ENCODE measurements around the gene ROPN1L. TPM values are rescaled to one million over a fixed set of nuclear protein-coding genes. Genes with fewer than 3 reads are reported as not detected.

The ROPN1L gene
- polyA plus RNA-seq, 3 donors: 1.5 to 2.1 (median 1.9) TPM

- no peak for DNase-seq
- H3K4me3 Mint-ChIP-seq: no peak overlapping the region
- H3K9me3 ChIP-seq (replicated peaks in 1 of 2; ENCODE audit: control insufficient read depth in 1 of 2, insufficient read depth in 1 of 2, low read length in 2 of 2): no peaks in the 10 kb centered on the region
- H3K4me1 Mint-ChIP-seq: peaks cover 42% of the 10 kb centered on the region
- H3K36me3 Mint-ChIP-seq: peaks cover 2 to 7% of the 10 kb centered on the region in 2 donors
- no peak for TF ChIP-seq CTCF (IDR thresholded peaks at IDR 0.05)
- no peaks in the 10 kb centered on the region for H3K79me2 ChIP-seq (ENCODE audit: insufficient read depth, low read length)
- no peak overlapping the region for H3K4me2 ChIP-seq (replicated peaks; ENCODE audit: extremely low read depth, low read length, poor library complexity, severe bottlenecking)
- H3K4me3 ChIP-seq (replicated peaks in 1 of 3; ENCODE audit: low read depth in 2 of 3, low read length in 3 of 3): no peak overlapping the region
- 98% methylated on average over 8 of the region's 14 CpGs for WGBS (ENCODE audit: insufficient coverage)
- no peak overlapping the region for H3K27ac Mint-ChIP-seq
- H3K27me3 Mint-ChIP-seq (ENCODE audit: low read depth in 3 of 3): peaks cover 2 to 5% (median 3%) of the 10 kb centered on the region in 3 donors
- no peaks in the 10 kb centered on the region for H3K36me3 ChIP-seq (replicated peaks in 1 of 2; ENCODE audit: control insufficient read depth in 1 of 2, insufficient read depth in 2 of 2, low read length in 2 of 2)
- H3K4me1 ChIP-seq (ENCODE audit: control insufficient read depth in 1 of 2, insufficient read depth in 2 of 2, low read length in 2 of 2): peaks cover 36 to 43% of the 10 kb centered on the region in 2 donors
- H3K9ac ChIP-seq (ENCODE audit: insufficient read depth, low read length, poor library complexity, severe bottlenecking): no peak overlapping the region
- intact Hi-C loops (cut with micrococcal nuclease): loop anchor here in 1 of 2 donors (10.0 kb wide), 1 partner anchor 240 kb away; no protein-coding TSS in a partner anchor
- H3K27ac ChIP-seq (ENCODE audit: low read depth in 1 of 2, low read length in 2 of 2): no peak overlapping the region
- H3K9me3 Mint-ChIP-seq: no peaks in the 10 kb centered on the region
- H3K27me3 ChIP-seq (ENCODE audit: control insufficient read depth in 2 of 2, insufficient read depth in 2 of 2, low read length in 2 of 2): no peaks in the 10 kb centered on the region
- H2AFZ ChIP-seq (ENCODE audit: insufficient read depth, low read depth, low read length, poor library complexity, severe bottlenecking): no peak overlapping the region
- no peaks in the 10 kb centered on the region for H4K20me1 ChIP-seq (ENCODE audit: insufficient read depth, low read length)
Measured at GRCh38 chr5:10455277-10455670, 13.6 kb downstream of the ROPN1L start.

GRCh38 chr5:10456583-10457420 is 15.1 kb downstream of the ROPN1L start:
- Histone ChIP-seq H3K4me3 (replicated peaks in 1 of 3; ENCODE audit: low read depth in 2 of 3, low read length in 3 of 3) (peak overlapping the region in 2 of 3 experiments; percentile 18 to 56), H3K9ac (ENCODE audit: insufficient read depth, low read length, poor library complexity, severe bottlenecking) (peak overlapping the region; percentile 19), H3K9me3 (replicated peaks in 1 of 2; ENCODE audit: control insufficient read depth in 1 of 2, insufficient read depth in 1 of 2, low read length in 2 of 2) (no peaks in the 10 kb centered on the region), H3K4me1 (ENCODE audit: control insufficient read depth in 1 of 2, insufficient read depth in 2 of 2, low read length in 2 of 2) (peaks cover 20 to 29% of the 10 kb centered on the region in 2 donors), H2AFZ (ENCODE audit: insufficient read depth, low read depth, low read length, poor library complexity, severe bottlenecking) (peak overlapping the region; percentile 65), H3K79me2 (ENCODE audit: insufficient read depth, low read length) (no peaks in the 10 kb centered on the region), H3K36me3 (replicated peaks in 1 of 2; ENCODE audit: control insufficient read depth in 1 of 2, insufficient read depth in 2 of 2, low read length in 2 of 2) (no peaks in the 10 kb centered on the region), H3K4me2 (replicated peaks; ENCODE audit: extremely low read depth, low read length, poor library complexity, severe bottlenecking) (peak overlapping the region; percentile 66), H3K27ac (ENCODE audit: low read depth in 1 of 2, low read length in 2 of 2) (peak overlapping the region in 1 of 2 donors; percentile 50), H3K27me3 (ENCODE audit: control insufficient read depth in 2 of 2, insufficient read depth in 2 of 2, low read length in 2 of 2) (no peaks in the 10 kb centered on the region), H4K20me1 (ENCODE audit: insufficient read depth, low read length) (no peaks in the 10 kb centered on the region)
- intact Hi-C loops (cut with micrococcal nuclease): loop anchor here in 1 of 2 donors (10.0 kb wide), 1 partner anchor 238 kb away; no protein-coding TSS in a partner anchor
- Mint-ChIP-seq H3K4me1 (peaks cover 36% of the 10 kb centered on the region), H3K36me3 (peaks cover 2 to 7% of the 10 kb centered on the region in 2 donors), H3K27me3 (ENCODE audit: low read depth in 3 of 3) (peaks cover 3 to 5% (median 4%) of the 10 kb centered on the region in 3 donors), H3K4me3 (peak overlapping the region; percentile 69 to 92), H3K9me3 (no peaks in the 10 kb centered on the region), H3K27ac (peak overlapping the region in 6 of 7 donors; percentile 32 to 84 (median 70))
- no peak for TF ChIP-seq CTCF (IDR thresholded peaks at IDR 0.05)
- DNase-seq: peak; percentile 34 to 43 (median 41)
- 33% methylated on average over 24 of the region's 26 CpGs for WGBS (ENCODE audit: insufficient coverage)

Measured in CD14-positive monocyte (primary cell).